Natural killer cell (primary cell): ENCODE results near the gene ABRAXAS1. TPM values are rescaled to one million over a fixed set of nuclear protein-coding genes. Genes with fewer than 3 reads are reported as not detected.
"Not testable (repeated sequence)": the region's sequence is repeated elsewhere in the genome, so short reads cannot be mapped to it uniquely, and the experiment has no call there.

ENCODE experiments used
- ATAC-seq, 3 donors: fragments of 150-1000 bp in 2 of 3; fragments of 200-7000 bp in 1 of 3; cut with Tn5 transposase; 1 replicate in 1 of 3; 2 replicates in 2 of 3; pipeline ENCODE4 v1.10.0; 2021; ENCODE audit warnings: mild to moderate bottlenecking in 2 of 3, moderate library complexity in 2 of 3
- DNase-seq, 2 donors: peaks; one replicate each; pipeline versions ENCODE4 v3.0.0 to v3.0.0-alpha.2; 2013 to 2021; ENCODE audit warnings: mixed read lengths in 1 of 2
- H3K27ac ChIP-seq: one replicate; pipeline ENCODE4 v1.5.1; 2013; ENCODE audit warnings: mild to moderate bottlenecking, low read length
- H3K27me3 ChIP-seq: one replicate; pipeline ENCODE4 v1.6.1; 2013; ENCODE audit warnings: low read length; ENCODE audit not compliant: control insufficient read depth, insufficient read depth
- H3K36me3 ChIP-seq: one replicate; pipeline ENCODE4 v1.6.1; 2013; ENCODE audit warnings: low read length; ENCODE audit not compliant: control insufficient read depth, insufficient read depth
- H3K4me1 ChIP-seq: one replicate; pipeline ENCODE4 v1.6.1; 2013; ENCODE audit warnings: low read length; ENCODE audit not compliant: control insufficient read depth, insufficient read depth
- H3K4me3 ChIP-seq: one replicate; pipeline ENCODE4 v1.5.1; 2013; ENCODE audit warnings: low read length
- H3K9me3 ChIP-seq: one replicate; pipeline ENCODE4 v1.6.1; 2013; ENCODE audit warnings: low read length; ENCODE audit not compliant: control insufficient read depth, insufficient read depth
- H3K27ac Mint-ChIP-seq, 2 donors: one replicate each; pipeline ENCODE4 v1.8.0; 2022; ENCODE audit warnings: mild to moderate bottlenecking in 2 of 2, mixed read lengths in 2 of 2, moderate library complexity in 1 of 2
- H3K27me3 Mint-ChIP-seq, 2 donors: one replicate each; pipeline ENCODE4 v1.8.0; 2022; ENCODE audit warnings: low read depth in 2 of 2, mixed read lengths in 2 of 2
- H3K36me3 Mint-ChIP-seq: one replicate; pipeline ENCODE4 v1.8.0; 2022; ENCODE audit warnings: mixed read lengths
- H3K4me1 Mint-ChIP-seq, 2 donors: one replicate each; pipeline ENCODE4 v1.8.0; 2022; ENCODE audit warnings: mixed read lengths in 2 of 2
- H3K4me3 Mint-ChIP-seq: one replicate; pipeline ENCODE4 v1.8.0; 2022; ENCODE audit warnings: mild to moderate bottlenecking, moderate library complexity, mixed read lengths
- H3K9me3 Mint-ChIP-seq, 2 donors: one replicate each; pipeline ENCODE4 v1.8.0; 2022; ENCODE audit warnings: mixed read lengths in 2 of 2
- CTCF ChIP-seq: fragments of 200-600 bp; IDR thresholded peaks from one replicate; pipeline ENCODE4 v1.8.0; 2022; ENCODE audit warnings: antibody characterized with exemption
- WGBS: methylation state at CpG from one replicate; pipeline ENCODE4 v1.1.7; 2013; ENCODE audit warnings: missing lambda C conversion rate; ENCODE audit not compliant: insufficient coverage; 5-methylcytosine and 5-hydroxymethylcytosine counted together
- intact Hi-C: fragments of 100-400 bp; cut with micrococcal nuclease; formaldehyde crosslinking; loops from one replicate; pipeline ENCODE4 v1.14.2; 2022
- total RNA-seq, 4 donors: library from RNA; stranded (reverse); fragments of 120-200 nt in 1 of 4; gene quantifications; one replicate each; pipeline versions ENCODE4 v1.2.3 to v1.2.4, GENCODE V29; 2013 to 2022

ABRAXAS1 gene
- total RNA-seq, 3 donors from 2014 or later (not counting 1 experiment from before 2014, with no cell fraction given), result 10.7 to 14.0 (median 13.9) TPM

- 70% methylated on average over 2 of the region's 3 CpGs for WGBS
- H3K27ac Mint-ChIP-seq, result no peak overlapping the region
- no peaks in the 10 kb centered on the region for H3K9me3 Mint-ChIP-seq
- no peaks in the 10 kb centered on the region for H3K27me3 ChIP-seq
- H3K4me3 Mint-ChIP-seq, result no peak overlapping the region
- no peaks in the 10 kb centered on the region for H3K4me1 ChIP-seq
- DNase-seq (no peak), ATAC-seq (peak in 1 of 3 donors; percentile 10)
- no peaks in the 10 kb centered on the region for H3K27me3 Mint-ChIP-seq
- intact Hi-C loops, result no loop called here
- H3K9me3 ChIP-seq, result no peaks in the 10 kb centered on the region
- no peaks in the 10 kb centered on the region for H3K36me3 Mint-ChIP-seq
- no peaks in the 10 kb centered on the region for H3K4me1 Mint-ChIP-seq
- TF ChIP-seq CTCF, result no peak
- H3K27ac ChIP-seq, result no peak overlapping the region
- no peak overlapping the region for H3K4me3 ChIP-seq
- H3K36me3 ChIP-seq, result no peaks in the 10 kb centered on the region
Observed at GRCh38 chr4:83516042-83516772, 31.3 kb upstream of the ABRAXAS1 start.

GRCh38 chr4:83510442-83510841, 25.5 kb upstream of the ABRAXAS1 start:
- intact Hi-C loops, result no loop called here
- no peak for TF ChIP-seq CTCF
- Mint-ChIP-seq H3K4me1 (peaks cover 0 to 9% of the 10 kb centered on the region in 2 donors), H3K9me3 (no peaks in the 10 kb centered on the region), H3K27ac (no peak overlapping the region), H3K36me3 (no peaks in the 10 kb centered on the region), H3K4me3 (no peak overlapping the region), H3K27me3 (no peaks in the 10 kb centered on the region)
- Histone ChIP-seq H3K36me3 (no peaks in the 10 kb centered on the region), H3K4me1 (no peaks in the 10 kb centered on the region), H3K27ac (no peak overlapping the region), H3K4me3 (no peak overlapping the region), H3K9me3 (no peaks in the 10 kb centered on the region), H3K27me3 (no peaks in the 10 kb centered on the region)
- DNase-seq, result no peak
- WGBS, result 77% methylated on average over 4 of the region's 4 CpGs
- no peak for ATAC-seq

- not testable (repeated sequence) for H3K27ac Mint-ChIP-seq, H3K4me1 ChIP-seq, H3K36me3 Mint-ChIP-seq, H3K9me3 ChIP-seq, H3K4me3 ChIP-seq, H3K4me3 Mint-ChIP-seq, H3K27me3 Mint-ChIP-seq, H3K27me3 ChIP-seq, H3K9me3 Mint-ChIP-seq, ATAC-seq, H3K27ac ChIP-seq, H3K36me3 ChIP-seq
- intact Hi-C loops, result loop anchor here (1.0 kb wide), 1 partner anchor 131 kb away; no protein-coding TSS in a partner anchor
- TF ChIP-seq CTCF, result peak; percentile 32
- 70% methylated on average over 3 of the region's 3 CpGs for WGBS
- peaks cover 6 to 15% of the 10 kb centered on the region in 2 donors for H3K4me1 Mint-ChIP-seq
- DNase-seq, result peak in 1 of 2 donors; percentile 70
Observed at GRCh38 chr4:83509156-83509585, 24.3 kb upstream of the ABRAXAS1 start.

- DNase-seq (peak in 1 of 2 donors; percentile 18), ATAC-seq (no peak)
- Histone ChIP-seq H3K4me3 (no peak overlapping the region), H3K27me3 (no peaks in the 10 kb centered on the region), H3K27ac (no peak overlapping the region), H3K9me3 (no peaks in the 10 kb centered on the region), H3K36me3 (no peaks in the 10 kb centered on the region), H3K4me1 (no peaks in the 10 kb centered on the region)
- TF ChIP-seq CTCF, result no peak
- intact Hi-C loops, result no loop called here
- WGBS, result 93% methylated on average over 10 of the region's 10 CpGs
- Mint-ChIP-seq H3K27ac (peak overlapping the region in 1 of 2 donors; percentile 15), H3K4me1 (peaks cover 6 to 15% of the 10 kb centered on the region in 2 donors), H3K9me3 (no peaks in the 10 kb centered on the region), H3K4me3 (no peak overlapping the region), H3K27me3 (no peaks in the 10 kb centered on the region), H3K36me3 (no peaks in the 10 kb centered on the region)
Observed at GRCh38 chr4:83504996-83505395, 20.1 kb upstream of the ABRAXAS1 start.
